ENCODE measurements around the gene PTPN22.

DNA sequence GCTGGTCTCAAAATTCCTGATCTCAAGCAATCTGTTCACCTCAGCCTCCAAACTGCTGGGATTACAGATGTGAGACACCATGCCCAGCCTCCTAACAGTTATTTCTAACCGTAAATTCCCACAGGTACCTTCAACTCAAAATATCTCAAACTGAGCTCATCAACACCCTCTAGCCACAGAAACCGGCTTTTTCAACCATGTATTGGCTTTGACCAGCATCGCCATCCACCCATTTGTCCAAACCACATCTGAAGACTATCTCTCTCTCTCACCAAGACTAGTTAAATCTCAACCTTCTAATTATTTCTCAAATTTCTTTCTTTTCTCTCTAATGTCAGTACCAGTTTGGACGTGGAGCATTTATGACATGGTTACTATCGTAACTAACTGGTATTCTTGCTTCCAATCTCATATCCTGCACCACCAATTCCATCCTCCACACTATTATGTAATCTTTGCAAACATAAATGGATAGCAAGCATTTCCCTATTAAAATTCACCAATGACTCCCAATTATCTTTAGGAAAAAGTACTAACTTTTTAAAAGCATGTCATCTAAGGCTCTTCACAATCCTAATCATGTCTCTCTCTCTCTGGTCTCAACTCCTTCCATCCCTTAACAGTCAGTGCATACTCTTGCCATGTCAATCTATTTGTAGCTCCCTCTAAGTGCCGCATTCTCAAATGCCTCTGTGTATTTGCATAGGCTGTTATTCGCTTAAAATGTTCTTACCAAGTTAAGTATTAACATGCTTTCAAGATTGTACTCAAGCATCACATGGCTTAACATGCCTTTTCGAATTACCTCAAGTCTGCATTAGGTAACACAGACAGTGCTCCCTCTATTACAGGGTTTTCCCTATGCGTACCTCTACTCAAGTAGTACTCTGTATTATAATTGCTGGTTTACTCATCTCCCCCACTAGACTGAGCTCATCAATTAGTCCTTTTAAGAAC, 77.4 kb downstream of the PTPN22 start:
- TF ChIP-seq POLR2A (IDR thresholded peaks at IDR 0.05), result no peak
- TF ChIP-seq POLR2AphosphoS5 (IDR thresholded peaks at IDR 0.05), result no peak
- TF ChIP-seq, protein P1, sequence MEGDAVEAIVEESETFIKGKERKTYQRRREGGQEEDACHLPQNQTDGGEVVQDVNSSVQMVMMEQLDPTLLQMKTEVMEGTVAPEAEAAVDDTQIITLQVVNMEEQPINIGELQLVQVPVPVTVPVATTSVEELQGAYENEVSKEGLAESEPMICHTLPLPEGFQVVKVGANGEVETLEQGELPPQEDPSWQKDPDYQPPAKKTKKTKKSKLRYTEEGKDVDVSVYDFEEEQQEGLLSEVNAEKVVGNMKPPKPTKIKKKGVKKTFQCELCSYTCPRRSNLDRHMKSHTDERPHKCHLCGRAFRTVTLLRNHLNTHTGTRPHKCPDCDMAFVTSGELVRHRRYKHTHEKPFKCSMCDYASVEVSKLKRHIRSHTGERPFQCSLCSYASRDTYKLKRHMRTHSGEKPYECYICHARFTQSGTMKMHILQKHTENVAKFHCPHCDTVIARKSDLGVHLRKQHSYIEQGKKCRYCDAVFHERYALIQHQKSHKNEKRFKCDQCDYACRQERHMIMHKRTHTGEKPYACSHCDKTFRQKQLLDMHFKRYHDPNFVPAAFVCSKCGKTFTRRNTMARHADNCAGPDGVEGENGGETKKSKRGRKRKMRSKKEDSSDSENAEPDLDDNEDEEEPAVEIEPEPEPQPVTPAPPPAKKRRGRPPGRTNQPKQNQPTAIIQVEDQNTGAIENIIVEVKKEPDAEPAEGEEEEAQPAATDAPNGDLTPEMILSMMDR (IDR thresholded peaks at IDR 0.05), result no peak
- TF ChIP-seq EP300 (IDR thresholded peaks at IDR 0.05; ENCODE audit: low read depth), result no peak
